ENCODE data around the gene HOXB3.

The HOXB3 gene

DNA sequence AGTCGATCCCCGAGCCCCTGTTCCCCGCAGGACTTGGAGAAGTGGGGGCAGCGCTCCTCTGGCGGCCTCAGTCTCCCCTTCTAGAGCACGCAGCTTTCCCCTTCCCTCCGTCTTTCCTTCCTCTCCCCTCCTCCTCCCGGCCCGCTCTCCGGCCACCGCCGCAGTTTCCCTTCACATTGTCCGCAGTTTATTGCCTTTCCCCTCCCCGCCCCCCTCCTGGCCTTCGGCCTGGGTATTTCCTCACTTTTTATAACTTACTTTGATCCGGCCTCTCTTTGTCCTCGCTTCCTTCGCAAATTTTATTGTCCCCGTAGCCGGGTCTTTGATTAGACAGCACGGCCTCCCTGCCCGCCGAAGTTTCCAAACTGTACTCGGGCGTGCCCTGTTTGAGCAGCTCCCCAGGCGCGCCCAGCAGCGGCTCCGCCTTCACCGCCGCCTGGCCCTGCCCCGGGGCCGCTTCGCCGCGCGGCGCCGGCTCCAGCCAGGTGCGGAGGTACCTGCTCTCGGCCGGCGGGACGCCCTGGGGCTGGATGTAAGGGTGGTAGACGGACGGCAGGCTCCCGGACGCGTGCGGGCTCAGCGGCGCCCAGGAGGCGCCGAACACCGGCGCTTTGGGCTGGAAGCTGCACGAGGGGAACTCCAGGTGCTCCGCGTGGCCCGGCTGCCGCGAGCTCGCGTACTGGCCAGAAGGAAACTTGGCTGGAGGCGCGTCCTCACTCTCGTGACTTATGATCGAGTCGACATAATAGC is 35.6 kb upstream of the HOXB3 start:
- no peak for DNase-seq (ENCODE audit: low read depth)

GRCh38 chr17:48624544-48625494 is 34.8 kb upstream of the HOXB3 start:
- DNase-seq (ENCODE audit: low read depth) = no peak

DNA sequence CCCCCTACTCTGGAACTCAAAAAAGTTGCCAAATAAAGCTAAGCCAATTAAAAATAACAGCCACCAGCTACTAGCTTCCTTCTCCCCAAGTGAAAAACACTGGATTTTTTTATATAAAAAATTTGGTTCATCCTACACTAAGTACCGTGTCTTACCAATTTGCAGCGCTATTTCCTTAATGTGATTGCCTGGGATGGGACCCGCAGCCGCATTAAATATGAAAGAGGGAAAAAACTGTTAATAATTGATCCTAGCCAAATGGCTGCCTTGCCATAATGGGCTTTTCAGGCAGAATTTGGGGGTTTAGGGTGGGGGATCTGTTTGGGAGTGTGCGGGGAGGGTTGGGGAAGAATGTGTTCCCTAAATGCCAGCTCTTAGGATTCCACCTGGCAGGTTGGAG is 34.1 kb upstream of the HOXB3 start:
- DNase-seq (ENCODE audit: low read depth) = no peak

GRCh38 chr17:48623583-48623982 is 33.5 kb upstream of the HOXB3 start:
- DNase-seq (ENCODE audit: low read depth) = no peak

DNA sequence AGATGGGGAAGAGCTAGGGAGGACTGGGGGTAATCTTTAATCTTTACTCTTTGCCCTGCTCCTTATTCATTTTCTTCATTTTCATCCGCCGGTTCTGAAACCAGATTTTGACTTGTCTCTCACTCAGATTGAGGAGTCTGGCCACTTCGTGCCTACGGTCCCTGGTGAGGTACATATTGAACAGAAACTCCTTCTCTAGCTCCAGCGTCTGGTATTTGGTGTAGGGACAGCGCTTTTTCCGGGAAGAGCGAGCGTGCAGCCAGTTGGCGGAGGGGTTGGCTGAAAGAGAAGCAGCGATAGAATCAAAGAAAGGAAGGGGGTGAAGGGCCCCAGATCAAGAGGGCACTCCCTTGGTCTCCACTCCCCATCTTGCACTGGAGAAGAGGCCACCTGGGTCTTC is 32.8 kb upstream of the HOXB3 start:
- DNase-seq (ENCODE audit: low read depth) = no peak

GRCh38 chr17:48621410-48622392 is 31.7 kb upstream of the HOXB3 start:
- DNase-seq (ENCODE audit: low read depth) = no peak

GRCh38 chr17:48620461-48621139 is 30.6 kb upstream of the HOXB3 start:
- no peak for DNase-seq (ENCODE audit: low read depth)

DNA sequence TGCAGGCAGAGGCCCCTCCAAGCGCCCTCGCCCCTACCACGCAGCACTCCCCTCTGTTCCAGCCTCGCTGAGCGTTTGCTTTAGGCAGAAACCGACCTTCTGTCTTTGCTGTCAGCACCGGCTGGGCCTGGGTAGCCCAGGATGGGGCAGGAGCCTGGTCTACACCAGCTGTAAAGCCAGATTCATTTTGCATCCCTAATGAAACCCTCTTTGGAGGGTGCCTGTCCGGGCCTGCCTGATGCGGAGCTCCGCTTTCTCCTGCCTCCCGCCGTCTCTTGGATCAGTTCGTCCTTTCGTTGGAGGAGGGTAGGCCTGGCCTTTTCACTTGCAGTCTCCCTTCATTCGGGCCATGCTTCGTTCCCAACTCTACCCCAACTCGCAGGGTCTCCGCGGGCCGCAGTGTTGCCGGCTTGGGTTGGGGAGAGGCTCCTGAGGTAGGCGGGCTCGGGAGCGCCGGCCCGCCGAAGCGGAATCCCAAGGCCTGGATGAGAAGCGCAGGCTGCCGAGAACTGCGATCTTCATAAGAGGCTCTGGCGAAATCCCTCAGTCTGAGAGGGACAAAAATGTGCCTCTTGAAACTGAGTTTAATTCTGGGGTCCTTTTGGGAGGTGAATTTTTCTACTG is 29.9 kb upstream of the HOXB3 start:
- no peak for DNase-seq (ENCODE audit: low read depth)

- DNase-seq (ENCODE audit: low read depth) = peak; percentile 72
Measured at GRCh38 chr17:48618256-48618896, 28.3 kb upstream of the HOXB3 start.

DNA sequence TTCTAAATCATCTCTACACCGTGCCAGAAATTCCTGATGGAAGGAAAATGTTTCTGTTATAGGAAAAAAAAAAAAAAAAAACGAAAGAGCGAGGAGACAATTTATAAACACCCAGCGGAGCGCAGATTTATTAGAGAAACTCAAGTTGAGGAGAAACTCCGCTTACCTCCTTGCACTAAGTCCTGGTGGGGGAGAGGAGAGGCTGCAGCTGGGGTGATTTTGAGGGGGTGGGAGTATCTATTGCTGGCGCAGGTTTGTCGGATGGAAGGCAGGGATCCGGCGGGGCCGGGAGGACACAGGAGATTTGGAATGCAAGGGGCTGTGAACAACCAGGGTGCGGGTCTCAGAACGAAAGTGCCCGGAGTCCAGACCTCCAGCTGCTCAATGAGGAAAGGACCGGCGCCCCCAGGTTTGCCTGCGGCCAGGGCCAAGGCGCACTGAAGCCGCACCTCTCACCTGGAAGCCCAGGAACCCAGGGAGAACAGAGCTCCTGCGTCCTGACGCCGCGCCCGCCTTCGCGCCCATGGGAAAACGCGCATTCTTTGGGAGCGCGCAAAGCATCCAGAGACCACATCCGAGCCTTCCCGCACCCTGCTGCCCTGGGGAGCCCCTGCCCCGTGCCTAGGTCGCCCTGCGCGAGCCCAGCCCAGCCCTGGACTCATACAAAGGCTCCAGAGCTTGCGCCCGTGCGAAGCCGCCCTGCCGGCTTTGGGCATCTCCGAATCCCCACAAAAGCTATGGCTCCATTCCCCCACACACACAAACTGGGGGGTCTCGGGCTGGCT is 27.6 kb upstream of the HOXB3 start:
- no peak for DNase-seq (ENCODE audit: low read depth)

- DNase-seq (ENCODE audit: low read depth) = no peak
Measured at GRCh38 chr17:48616717-48617470, 26.9 kb upstream of the HOXB3 start.

DNA sequence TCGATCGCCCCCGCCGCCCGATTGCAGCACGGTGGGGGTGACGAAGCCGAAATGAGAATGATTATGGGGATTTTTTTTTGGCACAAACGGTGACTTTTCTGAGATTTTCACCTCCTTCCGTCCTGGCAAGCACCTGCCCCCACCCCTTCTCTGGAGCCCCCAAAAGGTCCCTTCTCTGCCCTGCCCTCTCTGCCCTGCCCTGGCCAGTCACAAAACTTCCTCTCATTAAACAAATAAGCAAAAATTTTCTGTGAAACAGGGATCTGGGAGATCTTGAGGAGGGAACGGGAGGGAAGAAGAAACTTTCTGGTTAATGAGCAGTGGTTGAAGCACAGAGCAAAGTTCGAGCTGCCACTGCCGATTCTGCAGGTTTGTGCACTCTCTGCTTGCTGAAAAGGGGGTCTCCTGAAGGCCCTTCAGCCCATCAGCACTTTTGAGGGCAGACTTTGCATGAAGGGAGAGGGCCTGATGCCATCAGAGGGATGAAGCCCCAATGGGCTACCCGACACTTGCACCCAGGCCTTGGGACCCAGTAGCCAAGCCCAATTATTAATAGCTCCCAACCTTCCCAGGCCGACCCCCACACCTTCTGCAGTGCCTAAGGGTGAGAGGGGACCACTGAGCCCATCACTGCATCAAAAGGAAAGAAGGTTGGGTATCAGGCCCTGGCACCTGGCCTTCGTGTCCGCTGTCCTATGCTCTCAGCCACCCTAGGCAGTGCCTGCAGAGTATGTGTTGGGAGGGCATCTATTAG is 26.1 kb upstream of the HOXB3 start:
- no peak for DNase-seq (ENCODE audit: low read depth)

GRCh38 chr17:48615047-48615962 is 25.3 kb upstream of the HOXB3 start, which contains the start of gene HOXB8:
Gene HOXB8 (minus strand): TSS chr17:48615292. CDS start chr17:48614704, 588 bp downstream.
- no peak for DNase-seq (ENCODE audit: low read depth)

GRCh38 chr17:48613862-48614694 is 24.0 kb upstream of the HOXB3 start:
- DNase-seq (ENCODE audit: low read depth) = no peak

DNA sequence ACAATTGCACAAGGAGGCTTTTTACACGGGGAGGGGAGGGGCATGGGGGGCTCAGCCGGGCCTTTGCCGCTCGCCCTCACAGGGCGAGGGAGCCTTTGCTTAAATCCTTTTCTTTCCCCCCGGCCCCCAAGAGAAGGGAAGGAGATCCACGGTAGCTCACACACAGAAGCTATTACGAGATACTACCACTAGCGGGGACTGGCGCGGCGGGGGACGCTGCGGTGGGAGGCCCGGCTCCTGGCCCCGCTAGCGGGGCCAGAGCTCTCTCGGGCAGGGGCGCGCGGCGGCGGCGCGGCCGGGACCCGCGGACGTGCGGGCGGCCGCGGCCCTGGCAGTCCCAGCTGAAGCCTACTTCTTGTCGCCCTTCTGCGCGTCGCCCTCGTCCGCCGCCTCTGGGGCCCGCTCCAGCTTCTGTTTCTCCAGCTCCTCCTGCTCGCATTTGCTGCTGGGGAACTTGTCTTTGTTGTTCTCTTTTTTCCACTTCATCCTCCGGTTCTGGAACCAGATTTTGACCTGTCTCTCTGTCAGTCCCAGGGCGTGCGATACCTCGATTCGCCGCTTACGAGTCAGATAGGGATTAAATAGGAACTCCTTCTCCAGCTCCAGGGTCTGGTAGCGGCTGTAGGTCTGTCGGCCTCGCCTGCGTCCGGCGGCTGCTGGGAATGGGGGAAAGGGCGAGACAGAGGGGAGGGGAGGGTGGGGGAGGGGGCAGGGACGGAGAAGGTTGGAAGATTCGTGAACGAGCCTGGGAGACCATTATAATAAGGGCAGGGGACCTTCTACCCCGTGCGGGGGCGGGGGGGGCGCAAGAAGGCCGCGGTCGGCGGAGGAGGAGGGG is 23.0 kb upstream of the HOXB3 start:
- no peak for DNase-seq (ENCODE audit: low read depth)
